Measurements from ENCODE around the gene APC2.
"Not testable (repeated sequence)": the region's sequence is repeated elsewhere in the genome, so short reads cannot be mapped to it uniquely, and the experiment has no call there.

Gene APC2

DNA sequence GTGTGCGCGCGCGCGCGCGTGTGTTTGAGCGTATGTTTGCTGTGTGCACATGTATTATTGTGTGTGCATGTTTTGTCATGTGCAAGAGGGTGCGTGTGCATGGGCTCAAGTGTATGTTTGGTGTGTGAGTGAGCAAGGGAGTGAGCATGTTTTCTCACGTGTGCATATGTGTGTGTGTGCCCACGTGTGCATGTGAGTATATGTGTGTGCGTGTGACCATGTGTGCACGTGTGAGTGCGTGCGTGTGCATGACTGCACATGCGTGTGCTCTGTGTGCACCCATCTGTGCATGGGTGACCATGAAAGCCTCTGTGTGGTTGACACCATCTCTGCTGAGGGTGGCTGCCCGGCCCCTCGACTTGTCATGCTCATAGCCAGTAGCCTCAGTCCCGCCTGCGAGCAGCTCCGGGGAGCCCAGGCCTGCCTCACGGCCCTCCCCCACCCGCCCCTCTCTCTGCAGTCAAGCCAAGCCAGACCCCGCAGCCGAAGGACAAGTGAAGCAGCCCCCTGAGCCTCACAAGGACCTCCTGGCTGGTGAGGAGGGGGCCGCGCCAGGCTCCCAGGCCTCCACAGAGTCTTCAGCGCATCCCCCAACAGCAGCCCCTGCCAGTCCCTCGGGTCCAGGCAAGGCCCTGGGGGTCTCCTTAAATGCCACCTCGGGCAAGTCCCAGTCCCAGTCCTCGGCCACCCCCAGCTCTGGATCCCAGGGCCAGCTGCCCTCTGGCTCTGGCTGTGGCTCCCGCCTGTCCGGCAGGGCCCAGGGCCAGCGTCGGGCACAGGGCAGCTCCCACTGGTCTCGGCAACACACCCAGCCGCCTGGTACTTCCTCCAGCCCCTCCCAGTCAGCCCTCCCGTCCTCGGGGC is 47.0 kb downstream of the APC2 start:
- Histone ChIP-seq H3K36me3 (ENCODE audit: control insufficient read depth in 2 of 2, insufficient read depth in 2 of 2, low read length in 2 of 2) (no peaks in the 10 kb centered on the region), H3K27ac (ENCODE audit: low read length) (no peak overlapping the region), H3K4me1 (ENCODE audit: control insufficient read depth, insufficient read depth, low read length) (no peaks in the 10 kb centered on the region), H3K9ac (ENCODE audit: low read length in 2 of 2) (no peak overlapping the region), H3K4me3 (ENCODE audit: low read length in 2 of 2) (no peak overlapping the region), H3K27me3 (ENCODE audit: control insufficient read depth in 1 of 2, insufficient read depth in 2 of 2, low read length in 2 of 2) (peaks cover 18% of the 10 kb centered on the region in 2 donors), H3K9me3 (ENCODE audit: control insufficient read depth in 2 of 2, low read length in 2 of 2) (no peaks in the 10 kb centered on the region)

DNA sequence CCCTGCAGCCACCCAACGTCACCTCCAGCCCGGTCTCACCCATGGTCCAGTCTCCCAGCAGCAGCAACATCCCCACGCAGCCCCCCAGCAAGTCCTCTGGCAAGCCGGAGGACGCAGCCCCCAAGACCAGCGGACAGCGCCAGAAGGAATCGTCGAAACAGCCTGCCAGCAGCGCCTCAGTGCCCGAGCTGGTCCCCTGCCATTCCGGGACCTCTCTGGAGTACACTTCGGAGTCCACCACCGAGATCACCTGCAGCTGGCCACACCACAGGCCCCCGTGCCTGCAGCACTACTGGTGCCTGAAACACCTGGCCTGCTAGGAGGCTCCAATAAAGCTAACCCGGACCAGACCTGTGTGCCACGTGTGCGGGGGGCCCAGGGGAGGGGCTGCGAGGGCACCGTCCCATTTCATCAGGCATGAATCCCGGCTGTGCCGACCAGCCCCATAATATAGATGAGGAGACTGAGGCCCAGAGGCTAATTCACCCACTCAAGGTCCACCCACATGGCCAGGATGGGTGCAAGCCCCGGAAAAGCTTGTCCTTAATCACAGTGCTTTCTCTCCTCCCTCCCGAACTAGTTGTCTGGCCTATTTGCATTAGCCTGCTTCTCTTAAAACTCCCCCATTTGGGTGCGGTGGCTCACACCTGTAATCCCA is 47.8 kb downstream of the APC2 start:
- Histone ChIP-seq H3K9me3 (ENCODE audit: control insufficient read depth in 2 of 2, low read length in 2 of 2) (no peaks in the 10 kb centered on the region), H3K4me1 (ENCODE audit: control insufficient read depth, insufficient read depth, low read length) (no peaks in the 10 kb centered on the region), H3K4me3 (ENCODE audit: low read length in 2 of 2) (no peak overlapping the region), H3K27ac (ENCODE audit: low read length) (no peak overlapping the region), H3K9ac (ENCODE audit: low read length in 2 of 2) (no peak overlapping the region), H3K36me3 (ENCODE audit: control insufficient read depth in 2 of 2, insufficient read depth in 2 of 2, low read length in 2 of 2) (no peaks in the 10 kb centered on the region), H3K27me3 (ENCODE audit: control insufficient read depth in 1 of 2, insufficient read depth in 2 of 2, low read length in 2 of 2) (peaks cover 13 to 14% of the 10 kb centered on the region in 2 donors)

DNA sequence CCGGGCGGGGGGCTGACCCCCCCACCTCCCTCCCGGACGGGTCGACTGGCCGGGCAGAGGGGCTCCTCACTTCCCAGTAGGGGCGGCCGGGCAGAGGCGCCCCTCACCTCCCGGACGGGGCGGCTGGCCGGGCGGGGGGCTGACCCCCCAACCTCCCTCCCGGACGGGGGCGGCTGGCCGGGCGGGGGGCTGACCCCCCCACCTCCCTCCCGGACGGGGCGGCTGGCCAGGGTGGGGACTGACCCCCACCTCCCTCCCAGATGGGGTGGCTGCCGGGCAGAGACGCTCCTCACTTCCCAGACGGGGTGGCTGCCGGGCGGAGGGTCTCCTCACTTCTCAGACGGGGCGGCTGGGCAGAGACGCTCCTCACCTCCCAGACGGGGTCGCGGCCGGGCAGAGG is 49.3 kb downstream of the APC2 start:
- H3K27ac ChIP-seq (ENCODE audit: low read length); H3K9ac ChIP-seq (ENCODE audit: low read length in 2 of 2); H3K4me3 ChIP-seq (ENCODE audit: low read length in 2 of 2); H3K9me3 ChIP-seq (ENCODE audit: control insufficient read depth in 2 of 2, low read length in 2 of 2); H3K36me3 ChIP-seq (ENCODE audit: control insufficient read depth in 2 of 2, insufficient read depth in 2 of 2, low read length in 2 of 2): not testable (repeated sequence)
- peaks cover 11% of the 10 kb centered on the region for H3K4me1 ChIP-seq (ENCODE audit: control insufficient read depth, insufficient read depth, low read length)
- peaks cover 23 to 26% of the 10 kb centered on the region in 2 donors for H3K27me3 ChIP-seq (ENCODE audit: control insufficient read depth in 1 of 2, insufficient read depth in 2 of 2, low read length in 2 of 2)

DNA sequence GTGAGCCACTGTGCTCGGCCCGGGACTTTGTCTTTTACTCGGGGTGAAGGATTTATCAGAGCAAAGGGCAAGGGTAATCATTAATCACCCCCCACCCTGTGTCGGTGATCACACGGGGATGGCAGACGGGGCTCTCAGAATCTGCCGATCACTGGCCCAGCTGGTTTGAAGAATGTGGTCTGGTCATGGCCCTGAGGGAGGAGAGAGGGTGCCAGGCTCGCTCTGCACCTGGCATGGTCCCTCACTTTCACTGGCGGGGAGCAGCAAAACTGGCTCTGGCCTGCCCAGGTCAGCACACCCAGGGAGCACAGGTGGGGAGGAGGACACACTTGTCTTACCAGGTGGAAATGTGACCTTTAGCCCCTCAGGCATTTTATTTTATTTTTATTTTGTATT is 51.3 kb downstream of the APC2 start:
- Histone ChIP-seq H3K27ac (ENCODE audit: low read length) (no peak overlapping the region), H3K9me3 (ENCODE audit: control insufficient read depth in 2 of 2, low read length in 2 of 2) (no peaks in the 10 kb centered on the region), H3K4me1 (ENCODE audit: control insufficient read depth, insufficient read depth, low read length) (peaks cover 11% of the 10 kb centered on the region), H3K27me3 (ENCODE audit: control insufficient read depth in 1 of 2, insufficient read depth in 2 of 2, low read length in 2 of 2) (peaks cover 27 to 31% of the 10 kb centered on the region in 2 donors), H3K9ac (ENCODE audit: low read length in 2 of 2) (no peak overlapping the region), H3K36me3 (ENCODE audit: control insufficient read depth in 2 of 2, insufficient read depth in 2 of 2, low read length in 2 of 2) (no peaks in the 10 kb centered on the region), H3K4me3 (ENCODE audit: low read length in 2 of 2) (no peak overlapping the region)

DNA sequence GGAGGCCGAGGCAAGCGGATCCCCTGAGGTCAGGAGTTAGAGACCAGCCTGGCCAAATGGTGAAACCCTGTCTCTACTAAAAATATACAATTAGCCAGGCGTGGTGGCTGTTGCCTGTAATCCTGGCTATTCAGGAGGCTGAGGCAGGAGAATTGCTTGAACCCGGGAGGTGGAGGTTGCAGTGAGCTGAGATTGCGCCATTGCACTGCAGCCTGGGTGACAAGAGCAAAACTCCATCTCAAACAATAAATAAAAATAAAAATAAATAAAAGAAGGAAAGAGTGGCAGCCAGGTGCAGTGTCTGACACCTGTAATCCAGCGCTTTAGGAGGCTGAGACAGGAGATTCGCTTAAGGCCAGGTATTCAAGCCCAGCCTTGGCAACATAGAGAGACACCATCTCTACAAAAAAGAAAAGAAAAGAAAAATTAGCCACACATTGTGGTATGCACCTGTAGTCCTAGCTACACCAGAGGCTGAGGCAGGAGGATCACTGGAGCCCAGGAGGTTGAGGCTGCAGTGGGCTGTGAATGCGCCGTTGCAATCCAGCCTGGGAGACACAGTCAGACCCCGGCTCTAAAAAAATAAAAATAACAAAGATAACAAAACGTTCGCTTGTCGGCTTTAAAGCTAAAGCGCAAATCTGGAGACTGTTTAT is 52.6 kb downstream of the APC2 start:
- H3K9ac ChIP-seq (ENCODE audit: low read length in 2 of 2) = no peak overlapping the region
- no peaks in the 10 kb centered on the region for H3K36me3 ChIP-seq (ENCODE audit: control insufficient read depth in 2 of 2, insufficient read depth in 2 of 2, low read length in 2 of 2)
- H3K9me3 ChIP-seq (ENCODE audit: control insufficient read depth in 2 of 2, low read length in 2 of 2) = no peaks in the 10 kb centered on the region
- H3K4me3 ChIP-seq (ENCODE audit: low read length in 2 of 2) = no peak overlapping the region
- H3K27me3 ChIP-seq (ENCODE audit: control insufficient read depth in 1 of 2, insufficient read depth in 2 of 2, low read length in 2 of 2) = peaks cover 29 to 31% of the 10 kb centered on the region in 2 donors
- H3K4me1 ChIP-seq (ENCODE audit: control insufficient read depth, insufficient read depth, low read length) = peaks cover 16% of the 10 kb centered on the region
- no peak overlapping the region for H3K27ac ChIP-seq (ENCODE audit: low read length)

DNA sequence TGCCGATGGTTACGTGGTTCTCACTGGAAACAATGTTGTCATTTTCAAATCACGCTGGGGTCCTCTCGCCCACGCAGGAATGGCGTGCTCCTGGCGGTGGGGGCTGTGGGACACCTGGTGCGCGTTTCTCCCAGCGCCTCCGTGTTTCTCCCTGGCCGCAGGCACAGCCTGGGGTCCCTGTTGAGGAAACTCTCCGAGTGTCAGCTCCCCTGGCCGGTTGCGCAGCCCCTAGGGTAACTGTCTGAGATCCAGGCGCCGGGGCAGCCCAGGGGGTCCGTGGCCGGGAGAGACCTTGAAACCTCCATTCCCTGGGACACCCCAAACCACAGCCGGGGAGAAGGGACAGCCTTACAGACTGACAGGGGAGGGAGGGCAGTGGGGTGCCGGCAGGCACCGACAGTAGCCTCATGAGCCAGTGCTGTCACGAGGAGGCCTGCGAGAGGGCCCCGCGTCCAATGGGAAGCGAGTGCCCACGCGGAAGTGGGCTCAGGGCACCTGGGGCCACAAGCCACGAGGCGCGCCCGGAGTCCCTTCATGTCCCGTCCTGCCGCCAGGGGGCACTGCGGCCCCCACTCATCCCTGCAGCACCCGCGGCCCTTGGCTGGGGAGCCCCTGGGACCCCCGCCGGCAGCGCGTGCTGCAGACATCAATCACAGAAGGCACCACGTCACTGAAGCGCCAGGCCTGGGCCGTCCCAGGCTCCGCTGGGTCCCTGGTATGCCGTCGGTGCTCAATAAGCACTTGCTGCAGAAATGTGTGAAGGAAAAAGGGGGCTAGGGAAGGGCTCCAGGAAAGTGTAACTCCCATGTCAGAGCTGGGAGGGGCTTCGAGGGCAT is 53.4 kb downstream of the APC2 start:
- Histone ChIP-seq H3K9me3 (ENCODE audit: control insufficient read depth in 2 of 2, low read length in 2 of 2) (no peaks in the 10 kb centered on the region), H3K4me3 (ENCODE audit: low read length in 2 of 2) (no peak overlapping the region), H3K9ac (ENCODE audit: low read length in 2 of 2) (no peak overlapping the region), H3K27ac (ENCODE audit: low read length) (no peak overlapping the region), H3K27me3 (ENCODE audit: control insufficient read depth in 1 of 2, insufficient read depth in 2 of 2, low read length in 2 of 2) (peaks cover 27 to 28% of the 10 kb centered on the region in 2 donors), H3K4me1 (ENCODE audit: control insufficient read depth, insufficient read depth, low read length) (peaks cover 21% of the 10 kb centered on the region), H3K36me3 (ENCODE audit: control insufficient read depth in 2 of 2, insufficient read depth in 2 of 2, low read length in 2 of 2) (no peaks in the 10 kb centered on the region)

DNA sequence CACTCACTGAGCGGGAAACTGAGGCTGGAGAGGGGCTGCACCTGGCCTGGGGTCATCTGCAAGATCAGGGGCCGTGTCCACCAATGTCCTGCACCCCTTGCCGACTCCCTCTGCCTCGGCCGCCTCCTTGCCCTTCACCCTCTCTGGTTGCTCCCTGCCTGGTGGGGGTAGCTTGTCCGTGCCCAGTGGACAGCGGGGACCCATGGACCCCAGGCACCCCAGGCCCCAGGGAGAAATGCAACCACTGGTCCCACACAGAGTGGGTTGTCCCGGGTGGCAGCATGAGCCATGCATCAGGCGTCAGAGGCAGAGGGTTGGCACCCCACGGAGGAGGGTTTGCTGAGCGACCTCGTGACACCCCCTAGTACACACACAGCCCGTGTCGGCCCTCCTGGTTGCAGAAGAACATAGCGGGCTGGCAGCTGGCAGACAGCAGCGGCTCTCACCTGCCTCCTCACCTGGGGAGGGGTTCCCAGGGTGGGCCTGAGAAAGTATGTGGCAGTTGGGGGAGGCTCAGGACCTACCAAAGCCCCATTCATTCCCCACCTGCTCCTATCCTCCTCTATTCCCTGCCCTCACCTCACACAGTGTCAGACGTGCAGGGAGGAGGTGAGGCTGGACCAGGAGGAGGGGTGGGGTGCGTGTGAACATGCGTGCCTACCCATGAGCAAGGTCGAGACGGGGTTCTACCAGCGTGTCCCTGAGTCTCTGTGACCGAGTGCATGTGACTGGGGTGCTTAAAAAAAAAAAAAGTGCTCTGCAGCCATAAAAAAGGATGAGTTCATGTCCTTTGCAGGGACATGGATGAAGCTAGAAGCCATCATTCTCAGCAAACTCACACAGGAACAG is 54.2 kb downstream of the APC2 start:
- peaks cover 27 to 28% of the 10 kb centered on the region in 2 donors for H3K27me3 ChIP-seq (ENCODE audit: control insufficient read depth in 1 of 2, insufficient read depth in 2 of 2, low read length in 2 of 2)
- H3K9me3 ChIP-seq (ENCODE audit: control insufficient read depth in 2 of 2, low read length in 2 of 2) = peaks cover 0 to 5% of the 10 kb centered on the region in 2 donors
- peaks cover 21% of the 10 kb centered on the region for H3K4me1 ChIP-seq (ENCODE audit: control insufficient read depth, insufficient read depth, low read length)
- H3K27ac ChIP-seq (ENCODE audit: low read length) = no peak overlapping the region
- no peak overlapping the region for H3K4me3 ChIP-seq (ENCODE audit: low read length in 2 of 2)
- no peak overlapping the region for H3K9ac ChIP-seq (ENCODE audit: low read length in 2 of 2)
- H3K36me3 ChIP-seq (ENCODE audit: control insufficient read depth in 2 of 2, insufficient read depth in 2 of 2, low read length in 2 of 2) = no peaks in the 10 kb centered on the region

DNA sequence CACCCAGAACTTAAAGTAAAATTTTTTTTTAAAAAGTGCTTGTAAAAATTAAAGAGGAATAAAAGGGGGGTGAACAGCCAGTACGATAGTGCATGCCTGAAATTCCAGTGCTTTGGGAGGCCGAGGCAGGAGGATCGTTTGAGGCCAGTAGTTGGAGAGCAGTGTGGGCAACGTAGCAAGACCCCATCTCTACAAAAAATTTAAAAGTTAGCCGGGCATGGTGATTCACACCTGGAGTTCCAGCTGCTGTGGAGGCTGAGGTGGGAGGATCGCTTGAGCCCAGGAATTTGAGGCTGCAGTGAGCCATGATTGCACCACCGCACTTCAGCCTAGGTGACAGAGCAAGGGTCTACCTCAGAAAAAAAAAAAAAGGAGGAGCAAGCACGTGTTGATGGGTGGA is 55.1 kb downstream of the APC2 start:
- Histone ChIP-seq H3K9me3 (ENCODE audit: control insufficient read depth in 2 of 2, low read length in 2 of 2) (peaks cover 0 to 5% of the 10 kb centered on the region in 2 donors), H3K27me3 (ENCODE audit: control insufficient read depth in 1 of 2, insufficient read depth in 2 of 2, low read length in 2 of 2) (peaks cover 29 to 31% of the 10 kb centered on the region in 2 donors), H3K36me3 (ENCODE audit: control insufficient read depth in 2 of 2, insufficient read depth in 2 of 2, low read length in 2 of 2) (no peaks in the 10 kb centered on the region), H3K4me3 (ENCODE audit: low read length in 2 of 2) (no peak overlapping the region), H3K4me1 (ENCODE audit: control insufficient read depth, insufficient read depth, low read length) (peaks cover 21% of the 10 kb centered on the region), H3K9ac (ENCODE audit: low read length in 2 of 2) (no peak overlapping the region), H3K27ac (ENCODE audit: low read length) (no peak overlapping the region)

DNA sequence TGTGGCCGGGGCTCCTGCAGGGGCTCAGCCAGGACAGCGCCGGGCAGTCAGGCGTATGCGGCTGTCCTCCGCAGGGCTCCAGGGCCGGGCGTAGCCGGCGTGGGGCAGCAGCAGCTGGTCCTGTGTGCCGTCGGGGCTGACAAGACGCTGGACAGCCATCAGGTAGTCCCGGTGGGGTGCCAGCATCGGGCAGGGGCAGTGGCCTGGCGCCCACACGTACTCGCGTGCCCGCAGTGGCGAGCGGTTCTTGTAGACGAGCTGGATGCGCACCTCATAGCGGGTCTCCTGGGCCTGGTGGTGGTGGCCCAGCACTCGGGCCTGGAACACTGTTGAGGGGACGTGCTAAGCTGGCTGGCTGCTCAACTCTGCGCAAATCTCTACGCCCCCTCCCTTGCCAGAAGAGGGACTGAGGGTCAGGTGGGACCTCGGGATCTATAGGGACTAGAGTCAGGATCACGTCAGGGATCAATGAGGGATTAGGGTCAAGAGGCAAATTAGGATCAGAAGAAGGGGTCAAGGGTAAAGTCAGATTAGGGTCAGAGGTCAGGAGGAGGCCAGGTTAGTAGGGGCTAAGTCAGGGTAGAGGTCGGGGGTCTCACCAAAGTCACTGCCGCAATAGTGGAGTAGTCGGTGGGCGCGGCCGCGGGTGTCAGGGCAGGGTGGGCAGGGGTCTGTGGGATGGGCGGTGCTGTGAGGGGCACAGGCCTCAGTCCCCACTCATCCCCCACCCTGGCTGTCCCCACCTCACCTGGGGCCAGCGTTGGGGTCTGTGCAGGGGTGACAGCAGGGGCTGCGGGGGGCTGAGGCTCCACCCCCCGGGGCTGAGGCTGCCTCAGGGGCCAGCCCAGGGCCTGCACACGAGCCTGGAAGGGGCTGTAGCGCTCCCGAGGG is 56.3 kb downstream of the APC2 start:
- Histone ChIP-seq H3K9ac (ENCODE audit: low read length in 2 of 2) (no peak overlapping the region), H3K27ac (ENCODE audit: low read length) (no peak overlapping the region), H3K36me3 (ENCODE audit: control insufficient read depth in 2 of 2, insufficient read depth in 2 of 2, low read length in 2 of 2) (no peaks in the 10 kb centered on the region), H3K27me3 (ENCODE audit: control insufficient read depth in 1 of 2, insufficient read depth in 2 of 2, low read length in 2 of 2) (peaks cover 31 to 41% of the 10 kb centered on the region in 2 donors), H3K9me3 (ENCODE audit: control insufficient read depth in 2 of 2, low read length in 2 of 2) (peaks cover 0 to 5% of the 10 kb centered on the region in 2 donors), H3K4me1 (ENCODE audit: control insufficient read depth, insufficient read depth, low read length) (peaks cover 21% of the 10 kb centered on the region), H3K4me3 (ENCODE audit: low read length in 2 of 2) (no peak overlapping the region)
